Measurements from ENCODE around the gene POM121C.
"Not testable (repeated sequence)": the region's sequence is repeated elsewhere in the genome, so short reads cannot be mapped to it uniquely, and the experiment has no call there.

Gene POM121C

DNA sequence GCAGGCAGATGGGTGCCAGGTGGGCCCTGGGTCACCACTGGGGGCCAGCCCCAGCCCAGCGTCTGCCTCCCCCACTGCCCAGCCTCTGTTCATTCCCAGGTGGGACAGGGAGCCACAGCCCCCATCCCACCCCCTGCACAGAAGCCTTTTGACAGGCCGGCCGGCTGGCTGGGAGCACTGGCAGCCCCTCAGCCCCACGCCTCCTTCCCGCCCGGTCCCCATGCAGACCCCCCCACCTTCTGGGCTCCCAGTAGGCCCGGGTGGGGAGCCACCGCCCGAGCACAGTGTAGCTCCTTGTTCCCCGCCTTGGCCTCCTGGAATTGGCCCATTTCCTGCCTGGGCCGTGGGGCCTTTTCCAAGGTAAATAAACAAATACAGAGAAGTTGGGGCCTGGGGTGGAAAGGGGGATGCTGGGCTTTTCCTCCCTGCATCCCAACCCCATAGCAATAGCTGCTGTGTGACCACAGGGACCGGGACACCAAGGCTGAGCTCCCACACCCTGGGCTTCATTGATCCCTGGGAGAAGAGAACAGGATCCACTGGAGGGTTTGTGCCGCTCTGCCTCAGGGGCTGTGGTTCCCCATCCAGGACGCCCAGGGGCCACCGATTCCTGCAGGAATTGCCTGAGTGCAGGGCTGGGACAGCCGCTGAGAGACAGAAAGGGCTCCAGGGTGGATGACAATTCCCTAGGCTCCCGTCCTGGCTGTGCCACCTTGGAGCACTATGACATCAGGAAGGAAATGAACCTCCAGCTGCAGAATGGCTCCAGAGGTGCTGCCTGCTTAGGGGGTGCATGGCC, 111.4 kb downstream of the POM121C start:
- DNase-seq: not testable (repeated sequence)

DNA sequence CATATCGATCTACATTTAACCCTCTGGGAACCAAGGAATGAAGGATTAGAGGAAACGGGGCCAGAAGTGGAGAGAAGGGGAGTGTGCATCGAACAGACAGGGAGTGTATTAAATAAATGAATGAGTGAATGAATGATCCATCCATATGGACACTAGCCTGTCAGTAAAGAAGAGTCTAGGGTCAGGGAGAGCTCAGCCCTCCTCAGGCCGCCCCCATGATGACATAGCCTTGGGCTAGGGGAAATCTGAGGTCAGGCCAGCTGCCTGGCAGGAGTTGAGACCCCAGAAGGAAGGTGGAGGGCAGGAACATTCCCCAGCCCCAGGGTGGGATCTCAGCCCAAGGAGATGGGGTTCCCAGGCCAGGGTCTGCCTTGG, 112.0 kb downstream of the POM121C start:
- not testable (repeated sequence) for DNase-seq

DNA sequence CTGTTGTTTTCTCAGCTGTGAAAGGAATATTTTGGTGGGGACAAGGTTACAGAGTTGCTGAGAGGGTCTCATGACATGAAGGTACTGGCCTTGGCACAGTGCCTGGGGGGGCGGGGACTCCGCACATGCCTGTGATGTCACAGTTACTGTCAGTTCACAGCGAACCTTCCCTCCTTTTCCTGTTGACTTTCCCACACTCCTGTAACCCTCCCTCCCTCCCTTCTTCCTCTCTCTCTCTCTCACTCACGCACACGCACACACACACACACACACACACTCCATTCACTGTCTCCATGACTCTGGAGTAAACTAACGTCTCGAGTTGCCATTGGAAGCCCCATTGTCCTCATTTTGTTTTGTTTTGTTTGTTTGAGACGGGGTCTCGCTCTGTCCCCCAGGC, 118.8 kb downstream of the POM121C start:
- not testable (repeated sequence) for DNase-seq

All from right forelimb (tissue), 1 donor.